Keratinocyte (primary cell): ENCODE results near the gene ZBTB8OS. TPM values are rescaled to one million over a fixed set of nuclear protein-coding genes. Genes with fewer than 3 reads are reported as not detected.
"Not testable (repeated sequence)": the region's sequence is repeated elsewhere in the genome, so short reads cannot be mapped to it uniquely, and the experiment has no call there.

ENCODE experiments used
- DNase-seq: peaks from one replicate; pipeline ENCODE4 v3.0.0-alpha.2; 2011; ENCODE audit warnings: low read depth, missing footprints, low spot score
- FAIRE-seq: peaks from 2 replicates; lab custom pipeline; 2011; peaks lifted over from hg19 to GRCh38; lab: Jason Lieb, UNC
- H2AFZ ChIP-seq: 2 replicates; pipeline ENCODE4 v1.6.0; 2012; ENCODE audit warnings: low read length, control low read depth, inconsistent platforms; ENCODE audit not compliant: control insufficient read depth
- H3K27ac ChIP-seq: 2 replicates; pipeline ENCODE4 v1.5.1; 2011; ENCODE audit warnings: low read length; ENCODE audit not compliant: control insufficient read depth, insufficient read depth
- H3K27me3 ChIP-seq: 3 replicates; pipeline ENCODE4 v1.6.0; 2011; ENCODE audit warnings: low read length; ENCODE audit not compliant: control insufficient read depth, insufficient read depth; ENCODE audit errors: extremely low read depth
- H3K36me3 ChIP-seq, 2 experiments: 2 replicates in 1 of 2; 3 replicates in 1 of 2; pipeline ENCODE4 v1.5.1; 2011; ENCODE audit warnings: low read length in 2 of 2, mild to moderate bottlenecking in 1 of 2; ENCODE audit not compliant: control insufficient read depth in 2 of 2, insufficient read depth in 2 of 2; ENCODE audit errors: extremely low read depth in 1 of 2
- H3K4me1 ChIP-seq: 3 replicates; pipeline ENCODE4 v1.5.1; 2011; ENCODE audit warnings: low read length; ENCODE audit not compliant: control insufficient read depth, insufficient read depth; ENCODE audit errors: extremely low read depth
- H3K4me2 ChIP-seq: 3 replicates; pipeline ENCODE4 v1.6.0; 2011; ENCODE audit warnings: low read depth, low read length; ENCODE audit not compliant: control insufficient read depth, insufficient read depth; ENCODE audit errors: extremely low read depth
- H3K4me3 ChIP-seq, 3 experiments: fragments of 200-600 bp in 1 of 3; sonication (generic) in 1 of 3; 2 replicates in 2 of 3; 3 replicates in 1 of 3; pipeline ENCODE4 v1.5.1; 2011 to 2016; ENCODE audit warnings: low read length in 3 of 3, mild to moderate bottlenecking in 3 of 3, control low read depth in 2 of 3, inconsistent platforms in 1 of 3, low read depth in 1 of 3, mixed read lengths in 1 of 3, mixed run types in 1 of 3, moderate library complexity in 1 of 3; ENCODE audit not compliant: control insufficient read depth in 2 of 3, insufficient read depth in 2 of 3; ENCODE audit errors: extremely low read depth in 1 of 3
- H3K79me2 ChIP-seq: 2 replicates; pipeline ENCODE4 v1.6.0; 2012; ENCODE audit warnings: low read length; ENCODE audit not compliant: control insufficient read depth, insufficient read depth
- H3K9ac ChIP-seq: 3 replicates; pipeline ENCODE4 v1.6.0; 2011; ENCODE audit warnings: low read length; ENCODE audit not compliant: control insufficient read depth, insufficient read depth; ENCODE audit errors: extremely low read depth
- H3K9me1 ChIP-seq: 3 replicates; pipeline ENCODE4 v1.6.0; 2011; ENCODE audit warnings: low read length; ENCODE audit not compliant: control insufficient read depth, insufficient read depth; ENCODE audit errors: extremely low read depth
- H3K9me3 ChIP-seq: 2 replicates; pipeline ENCODE4 v1.5.1; 2012; ENCODE audit warnings: low read depth, low read length; ENCODE audit not compliant: control insufficient read depth
- H4K20me1 ChIP-seq: 3 replicates; pipeline ENCODE4 v1.6.0; 2011; ENCODE audit warnings: low read length; ENCODE audit not compliant: control insufficient read depth, insufficient read depth; ENCODE audit errors: extremely low read depth
- CTCF ChIP-seq, 3 experiments: IDR thresholded peaks in 1 of 3; conservative IDR thresholded peaks in 1 of 3; optimal IDR thresholded peaks in 1 of 3; 2 replicates in 2 of 3; 3 replicates in 1 of 3; pipeline versions ENCODE3 to v1.5.1; 2011; ENCODE audit warnings: low read length in 3 of 3, mild to moderate bottlenecking in 3 of 3, moderate library complexity in 2 of 3, control low read depth in 1 of 3, inconsistent platforms in 1 of 3; ENCODE audit not compliant: insufficient read depth in 2 of 3; ENCODE audit errors: extremely low read depth in 1 of 3
- EZH2 ChIP-seq: IDR thresholded peaks from one replicate; pipeline ENCODE4 v1.6.1; 2012; ENCODE audit warnings: inconsistent platforms, mild to moderate bottlenecking, low read length, moderate library complexity
- dilution Hi-C: fragments of 300-500 bp; cut with MboI; formaldehyde crosslinking; loops from one replicate; pipeline ENCODE4 v1.7.0; 2020; ENCODE audit warnings: low sequenced_read_pairs; ENCODE audit not compliant: extremely low pct_ligation_motif_present
- polyA minus RNA-seq, 3 experiments: library from RNA; depleted of rRNA, polyadenylated mRNA; stranded (reverse); fragments of >200 nt; gene quantifications; 1 replicate in 1 of 3; 2 replicates in 1 of 3; 3 replicates in 1 of 3; pipeline ENCODE4 v1.2.3, GENCODE V29; 2011
- polyA plus RNA-seq, 5 experiments: library from polyadenylated mRNA; depleted of rRNA in 3 of 5; stranded (reverse) in 3 of 5; stranded (forward) in 1 of 5; unstranded in 1 of 5; fragments of >200 nt; gene quantifications; 1 replicate in 1 of 5; 2 replicates in 3 of 5; 3 replicates in 1 of 5; pipeline versions ENCODE4 v1.2.1 to v1.2.3, GENCODE V29; 2011 to 2012; ENCODE audit warnings: missing spikeins in 2 of 5, low read depth in 1 of 5, low replicate concordance in 1 of 5

The ZBTB8OS gene
- polyA plus RNA-seq (66.8 to 87.5 TPM (median 69.1 TPM) in 3 replicates), polyA minus RNA-seq (14.8 to 35.9 TPM (median 20.4 TPM) in 3 replicates)
- polyA plus RNA-seq (2011; ENCODE audit: low read depth) = 29.4 TPM
- polyA plus RNA-seq (2011; cell fraction: cytosol; rRNA removed) = 82.7 and 141 TPM in 2 replicates
- polyA plus RNA-seq (2011; cell fraction: nucleus; rRNA removed) = 44.8 and 57.2 TPM in 2 replicates
- polyA plus RNA-seq (2012; ENCODE audit: low replicate concordance) = 53.1 and 65.1 TPM in 2 replicates
- polyA minus RNA-seq (2011; cell fraction: cytosol; rRNA and poly(A)+ RNA removed) = 14.0 TPM
- polyA minus RNA-seq (2011; cell fraction: nucleus; rRNA and poly(A)+ RNA removed) = 8.1 and 18.2 TPM in 2 replicates

GRCh38 chr1:32650248-32650751 lies at the start of gene ZBTB8OS:
TSS of gene ZBTB8OS (minus strand) at chr1:32650550. CDS start at chr1:32650529, 21 bp downstream.
- Histone ChIP-seq H3K9me3 (no peaks in the 10 kb centered on the region), H3K4me2 (peak within 1 kb of the TSS; percentile 99), H3K4me3 (peak within 1 kb of the TSS; percentile 58 to 96 (median 79)), H3K79me2 (peaks cover 81% of the 10 kb centered on the region), H3K4me1 (peaks cover 11% of the 10 kb centered on the region), H3K9me1 (peaks cover 2% of the 10 kb centered on the region), H3K9ac (peak within 1 kb of the TSS; percentile 99), H3K27ac (peak within 1 kb of the TSS; percentile 100), H3K27me3 (no peaks in the 10 kb centered on the region), H4K20me1 (no peaks in the 10 kb centered on the region), H2AFZ (peak within 1 kb of the TSS; percentile 99), H3K36me3 (peaks cover 7 to 11% of the 10 kb centered on the region in 2 experiments)
- peak; percentile 62 for DNase-seq
- no peak for TF ChIP-seq EZH2
- TF ChIP-seq CTCF (optimal IDR thresholded peaks at IDR 0.05 in 1 of 3, IDR thresholded peaks at IDR 0.05 in 1 of 3, conservative IDR thresholded peaks at IDR 0.05 in 1 of 3; ENCODE audit: extremely low read depth in 1 of 3, insufficient read depth in 2 of 3, low read length in 3 of 3) = no peak
- dilution Hi-C loops = no loop called here
- FAIRE-seq = peak; percentile 77

- H3K4me1 ChIP-seq, H3K27me3 ChIP-seq, DNase-seq, H4K20me1 ChIP-seq, H2AFZ ChIP-seq, H3K4me3 ChIP-seq, H3K9me3 ChIP-seq, H3K9me1 ChIP-seq, FAIRE-seq, H3K4me2 ChIP-seq, H3K9ac ChIP-seq, H3K79me2 ChIP-seq, H3K27ac ChIP-seq, dilution Hi-C loops: not testable (repeated sequence)
- peaks cover 4 to 13% of the 10 kb centered on the region in 2 experiments for H3K36me3 ChIP-seq
These were observed 46.6 kb upstream of the ZBTB8OS start for GRCh38 chr1:32696996-32697395.
